Fibroblast of the aortic adventitia (primary cell): ENCODE data around the gene ETS2. TPM values are rescaled to one million over a fixed set of nuclear protein-coding genes. Genes with fewer than 3 reads are reported as not detected.
"Not testable (repeated sequence)": the region's sequence is repeated elsewhere in the genome, so short reads cannot be mapped to it uniquely, and the experiment has no call there.

Experiments used
- DNase-seq: peaks from one replicate; pipeline ENCODE4 v3.0.0-alpha.2; 2010; ENCODE audit warnings: low read depth
- H3K4me3 ChIP-seq: 2 replicates; pipeline ENCODE4 v1.5.1; 2011; ENCODE audit warnings: low read depth, mild to moderate bottlenecking, control low read depth, low read length, moderate library complexity
- total RNA-seq: library from RNA; depleted of rRNA; stranded (reverse); fragments of >200 nt; gene quantifications from 2 replicates; pipeline ENCODE4 v1.2.3, GENCODE V29; 2012; ENCODE audit warnings: low replicate concordance
- TF ChIP-seq, protein P1 (sequence below): IDR thresholded peaks from 2 replicates; pipeline ENCODE4 v1.5.1; 2011; ENCODE audit warnings: mild to moderate bottlenecking, low read length, control low read depth, inconsistent platforms; ENCODE audit not compliant: insufficient read depth

The ETS2 gene
- total RNA-seq, 1 donor, result 62.6 TPM

DNA sequence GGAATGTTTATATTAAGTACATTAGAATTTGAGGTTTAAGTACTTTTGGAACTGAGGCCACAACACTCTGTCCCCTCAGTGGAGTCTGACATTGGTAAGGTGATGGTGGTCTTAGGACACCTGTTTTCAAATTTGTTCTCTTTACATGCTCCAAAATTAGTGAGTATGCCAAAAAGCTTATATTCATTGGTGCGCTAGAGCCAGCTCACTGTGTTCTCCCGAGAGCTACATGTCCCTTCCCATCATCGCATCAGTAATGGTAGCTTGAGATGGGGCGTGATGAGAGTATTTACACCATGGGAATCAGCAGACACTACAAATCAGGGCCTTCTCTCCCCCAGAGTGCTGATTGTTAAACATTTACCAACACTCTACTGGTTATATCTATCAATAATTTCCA, 19.5 kb downstream of the ETS2 start:
- H3K4me3 ChIP-seq, result no peak overlapping the region
- TF ChIP-seq, protein P1, sequence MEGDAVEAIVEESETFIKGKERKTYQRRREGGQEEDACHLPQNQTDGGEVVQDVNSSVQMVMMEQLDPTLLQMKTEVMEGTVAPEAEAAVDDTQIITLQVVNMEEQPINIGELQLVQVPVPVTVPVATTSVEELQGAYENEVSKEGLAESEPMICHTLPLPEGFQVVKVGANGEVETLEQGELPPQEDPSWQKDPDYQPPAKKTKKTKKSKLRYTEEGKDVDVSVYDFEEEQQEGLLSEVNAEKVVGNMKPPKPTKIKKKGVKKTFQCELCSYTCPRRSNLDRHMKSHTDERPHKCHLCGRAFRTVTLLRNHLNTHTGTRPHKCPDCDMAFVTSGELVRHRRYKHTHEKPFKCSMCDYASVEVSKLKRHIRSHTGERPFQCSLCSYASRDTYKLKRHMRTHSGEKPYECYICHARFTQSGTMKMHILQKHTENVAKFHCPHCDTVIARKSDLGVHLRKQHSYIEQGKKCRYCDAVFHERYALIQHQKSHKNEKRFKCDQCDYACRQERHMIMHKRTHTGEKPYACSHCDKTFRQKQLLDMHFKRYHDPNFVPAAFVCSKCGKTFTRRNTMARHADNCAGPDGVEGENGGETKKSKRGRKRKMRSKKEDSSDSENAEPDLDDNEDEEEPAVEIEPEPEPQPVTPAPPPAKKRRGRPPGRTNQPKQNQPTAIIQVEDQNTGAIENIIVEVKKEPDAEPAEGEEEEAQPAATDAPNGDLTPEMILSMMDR, result no peak
- no peak for DNase-seq

DNA sequence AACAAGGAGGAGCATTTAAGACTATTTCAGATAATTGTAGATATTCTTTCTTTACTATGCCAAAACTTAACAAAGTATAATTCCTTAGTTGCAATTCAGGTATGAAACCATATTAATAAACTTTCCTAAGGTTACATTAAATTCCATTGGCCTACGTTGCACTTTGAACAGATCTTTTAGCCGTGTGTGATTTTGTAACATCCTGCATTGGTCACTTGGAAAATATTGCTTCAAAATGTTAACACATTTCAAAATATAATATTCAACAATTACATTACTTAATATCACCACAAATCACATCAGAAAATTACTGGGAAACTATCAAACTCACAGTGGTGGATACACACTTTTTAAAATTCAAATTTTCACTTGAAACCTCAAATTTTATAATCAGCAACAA, 20.2 kb downstream of the ETS2 start:
- DNase-seq, result no peak
- no peak overlapping the region for H3K4me3 ChIP-seq
- TF ChIP-seq, protein P1, result no peak

DNA sequence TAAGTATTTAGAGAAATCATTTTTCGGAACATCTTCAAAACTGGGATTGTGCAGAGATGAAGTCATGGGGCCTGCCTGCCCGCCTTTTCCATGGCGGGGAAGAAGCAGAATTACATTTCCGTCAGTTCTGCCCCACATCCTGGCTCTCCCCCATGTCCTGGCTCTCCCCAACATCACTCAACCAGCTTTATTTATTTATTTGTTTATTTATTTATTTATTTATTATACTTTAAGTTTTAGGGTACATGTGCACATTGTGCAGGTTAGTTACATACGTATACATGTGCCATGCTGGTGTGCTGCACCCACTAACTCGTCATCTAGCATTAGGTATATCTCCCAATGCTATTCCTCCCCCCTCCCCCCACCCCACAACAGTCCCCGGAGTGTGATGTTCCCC, 22.4 kb downstream of the ETS2 start:
- DNase-seq, H3K4me3 ChIP-seq: not testable (repeated sequence)

DNA sequence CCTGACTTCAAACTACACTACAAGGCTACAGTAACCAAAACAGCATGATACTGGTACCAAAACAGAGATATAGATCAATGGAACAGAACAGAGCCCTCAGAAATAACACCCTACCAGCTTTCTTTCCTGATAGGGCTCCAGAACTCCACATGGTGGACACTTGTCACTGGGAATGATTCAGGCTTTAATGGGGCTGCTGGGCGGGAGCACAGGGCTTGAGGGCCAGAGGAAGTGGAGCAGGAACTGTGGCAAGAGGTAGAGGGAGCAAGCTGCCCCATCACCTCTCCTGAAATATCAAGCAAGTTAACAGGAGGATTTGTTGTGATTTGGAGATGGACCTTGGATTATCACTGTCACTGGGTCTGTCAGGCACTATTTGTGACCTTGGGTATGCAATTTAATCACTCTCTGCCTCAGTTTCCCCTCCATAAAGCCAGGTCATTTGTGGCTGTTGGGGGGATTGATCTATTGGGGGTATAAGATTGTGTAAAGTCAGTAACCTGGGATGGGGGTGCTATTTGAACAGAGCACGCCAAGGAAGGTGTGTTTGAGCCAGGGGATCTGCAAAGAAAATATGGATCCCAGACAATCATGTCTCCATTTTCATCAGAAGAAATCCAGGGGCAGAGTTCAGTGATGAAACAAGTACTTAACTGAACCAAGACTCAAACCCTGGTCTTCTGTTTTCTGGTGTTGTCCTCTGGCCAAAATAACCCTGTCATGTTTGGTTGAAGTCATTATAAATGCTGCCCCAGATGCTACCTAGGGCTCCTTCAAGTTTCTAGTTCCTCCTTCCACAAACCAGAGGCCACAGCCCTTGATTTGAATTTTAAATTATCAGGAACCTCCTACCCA, 25.2 kb downstream of the ETS2 start:
- DNase-seq, result no peak
- TF ChIP-seq, protein P1, result no peak
- no peak overlapping the region for H3K4me3 ChIP-seq

DNA sequence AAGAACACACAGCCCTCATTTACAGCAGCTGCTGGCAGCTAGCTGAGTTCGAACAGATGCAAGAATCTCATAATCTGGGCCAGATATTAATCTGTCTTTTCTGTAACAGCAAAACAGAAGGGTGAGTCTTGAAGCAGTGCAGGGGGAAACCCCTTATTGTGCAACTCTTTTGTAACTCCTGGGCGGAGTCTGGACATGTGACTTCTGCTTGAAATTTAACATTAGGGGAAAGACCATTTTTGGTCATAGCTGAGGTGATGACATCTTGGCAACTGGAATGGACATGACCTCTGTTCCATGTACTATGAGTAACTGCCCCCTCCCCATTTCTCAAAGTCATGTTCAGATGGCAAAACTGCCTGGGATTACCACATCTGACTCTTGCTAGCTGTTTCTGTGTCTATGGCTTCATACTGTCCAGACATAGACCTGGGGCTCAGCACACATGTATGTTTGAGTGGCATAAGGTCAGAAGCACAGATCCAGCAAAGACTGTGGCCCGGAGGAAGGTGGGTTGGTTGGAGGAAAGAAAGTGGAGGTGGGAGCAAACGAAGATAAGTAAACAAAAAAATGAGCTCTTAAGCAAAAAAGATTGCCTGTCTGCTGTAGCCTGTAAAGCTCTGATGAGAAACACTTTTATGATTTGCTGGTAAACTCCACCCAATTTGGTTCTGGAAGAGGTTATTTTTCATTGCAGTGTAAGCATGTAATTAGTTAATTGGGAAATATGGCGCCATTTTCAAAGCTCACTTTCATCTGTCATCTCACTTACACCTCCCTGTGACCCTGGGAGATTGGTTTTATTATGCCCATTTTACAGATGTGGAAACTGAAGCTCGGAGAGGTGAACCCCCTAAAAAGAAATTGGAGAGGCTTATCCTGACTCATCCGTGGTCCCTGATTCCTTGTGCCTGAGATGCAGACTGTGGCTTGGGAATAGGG, 26.1 kb downstream of the ETS2 start:
- peak; percentile 99 for DNase-seq

DNA sequence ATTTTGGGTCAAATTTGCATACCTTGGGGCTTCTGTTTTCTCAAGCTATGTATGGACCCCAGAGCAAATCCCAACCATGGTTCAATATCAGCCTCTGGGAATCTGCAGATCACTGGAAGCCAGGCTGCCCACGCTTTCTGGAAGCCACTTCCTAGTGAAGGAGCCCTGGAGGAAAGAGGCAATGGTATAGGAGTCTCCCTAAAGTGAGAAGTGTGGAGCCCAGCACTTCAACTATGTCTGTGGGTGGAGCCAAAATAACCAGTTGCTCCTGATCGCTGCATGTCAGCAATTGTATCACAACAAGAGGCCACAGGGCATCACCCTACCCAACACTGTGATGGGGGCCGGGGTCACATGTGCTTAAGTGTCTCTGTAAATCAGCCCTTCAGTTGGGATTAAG, 26.9 kb downstream of the ETS2 start:
- DNase-seq, result no peak
- TF ChIP-seq, protein P1, result no peak
- no peak overlapping the region for H3K4me3 ChIP-seq

More for the DNA sequence above, 26.1 kb downstream of the ETS2 start:
- no peak overlapping the region for H3K4me3 ChIP-seq
- TF ChIP-seq, protein P1, result no peak

DNA sequence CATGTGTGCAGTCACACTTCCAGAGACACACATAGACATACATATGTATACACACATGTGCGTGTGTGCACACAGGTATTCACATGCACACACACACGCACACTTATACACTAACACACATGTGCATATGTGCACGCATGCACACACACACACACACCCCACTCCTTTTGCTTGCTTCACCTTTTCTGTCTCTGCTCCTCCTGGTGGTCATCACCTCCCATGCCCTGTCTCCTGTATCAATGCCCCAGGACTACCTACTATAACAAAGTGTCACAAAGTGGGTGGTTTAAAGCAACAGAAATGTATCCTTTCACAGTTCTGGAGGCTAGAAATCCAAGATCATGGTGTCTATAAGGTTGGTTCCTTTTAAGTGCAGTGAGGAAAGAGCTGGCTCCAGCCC, 27.4 kb downstream of the ETS2 start:
- TF ChIP-seq, protein P1, result no peak
- DNase-seq, result no peak
- H3K4me3 ChIP-seq, result no peak overlapping the region
